ENCODE results near the gene PROCR.

- no peak for TF ChIP-seq CTCF (IDR thresholded peaks at IDR 0.05; ENCODE audit: low read depth, low read length)
- TF ChIP-seq MAX (IDR thresholded peaks at IDR 0.05; ENCODE audit: low read depth, low read length) = no peak
- TF ChIP-seq POLR2A (IDR thresholded peaks at IDR 0.05; ENCODE audit: extremely low read depth, insufficient read length) = no peak
Measured at GRCh38 chr20:35192118-35192872, 20.4 kb downstream of the PROCR start.

All from NB4 (cell line).